Midbrain (tissue), 1 donor: ENCODE results near the gene TMPRSS6.

Experiments
- DNase-seq: peaks from one replicate; lab custom pipeline; 2025; lab: John Stamatoyannopoulos, UW

Gene TMPRSS6

DNA sequence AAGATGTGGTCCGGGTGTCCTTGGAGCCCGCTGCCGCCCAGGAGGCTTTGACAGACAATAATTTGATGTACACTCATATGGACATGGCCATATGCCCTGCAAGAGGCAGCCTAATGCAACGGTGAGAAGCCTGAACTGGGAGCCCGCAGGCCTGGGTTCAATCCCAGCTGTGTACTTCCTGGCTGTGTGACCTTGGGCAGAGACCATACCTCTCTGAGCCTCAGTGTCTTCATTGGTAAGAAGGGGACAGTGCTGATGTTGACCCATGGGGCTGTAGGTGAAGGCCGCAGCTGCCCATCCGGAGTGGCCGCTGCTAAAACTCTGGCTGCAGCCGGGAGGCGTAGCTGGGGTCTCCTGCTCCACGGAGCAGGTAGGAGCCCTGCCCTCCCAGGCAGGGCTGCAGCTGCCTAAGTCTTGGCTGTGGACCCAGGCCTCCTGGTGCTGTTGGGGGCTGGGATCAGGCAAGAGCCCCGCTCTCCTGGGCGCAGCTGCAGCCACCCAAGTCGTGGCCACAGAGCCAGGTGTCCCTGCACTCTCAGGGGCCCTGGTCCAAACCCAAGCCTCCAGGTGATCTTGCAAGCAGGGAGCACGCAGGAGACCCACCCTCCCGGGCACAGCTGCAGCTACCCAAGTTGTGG, 31.3 kb upstream of the TMPRSS6 start:
- no peak for DNase-seq

DNA sequence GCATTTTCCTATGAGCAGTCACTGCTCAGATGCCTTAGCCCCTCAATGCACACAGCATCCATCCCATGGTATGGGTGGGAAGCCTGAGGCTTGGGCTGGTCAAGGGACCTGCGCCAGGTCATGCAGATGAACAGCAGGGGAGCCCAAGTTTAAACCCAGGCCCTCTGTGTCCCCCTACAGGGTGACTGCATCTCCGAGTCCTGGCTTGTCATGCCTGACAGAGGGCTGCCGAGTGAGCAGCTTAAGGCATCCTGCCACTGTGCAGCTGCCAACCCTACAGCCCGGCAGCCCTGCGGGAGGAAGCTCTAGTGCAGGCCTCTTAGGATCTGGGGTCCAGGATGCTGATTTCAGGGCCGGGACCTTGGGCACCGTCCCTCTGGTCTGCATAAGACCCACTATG, 30.2 kb upstream of the TMPRSS6 start:
- DNase-seq: no peak

GRCh38 chr22:37138849-37139561, 29.5 kb upstream of the TMPRSS6 start:
- DNase-seq: no peak

- DNase-seq: no peak
These were observed 28.6 kb upstream of the TMPRSS6 start for GRCh38 chr22:37137903-37138665.

- DNase-seq: no peak
These were observed 27.6 kb upstream of the TMPRSS6 start for GRCh38 chr22:37137131-37137530.

GRCh38 chr22:37135023-37135422, 25.5 kb upstream of the TMPRSS6 start:
- no peak for DNase-seq

- no peak for DNase-seq
These were observed 23.9 kb upstream of the TMPRSS6 start for GRCh38 chr22:37133304-37134018.

DNA sequence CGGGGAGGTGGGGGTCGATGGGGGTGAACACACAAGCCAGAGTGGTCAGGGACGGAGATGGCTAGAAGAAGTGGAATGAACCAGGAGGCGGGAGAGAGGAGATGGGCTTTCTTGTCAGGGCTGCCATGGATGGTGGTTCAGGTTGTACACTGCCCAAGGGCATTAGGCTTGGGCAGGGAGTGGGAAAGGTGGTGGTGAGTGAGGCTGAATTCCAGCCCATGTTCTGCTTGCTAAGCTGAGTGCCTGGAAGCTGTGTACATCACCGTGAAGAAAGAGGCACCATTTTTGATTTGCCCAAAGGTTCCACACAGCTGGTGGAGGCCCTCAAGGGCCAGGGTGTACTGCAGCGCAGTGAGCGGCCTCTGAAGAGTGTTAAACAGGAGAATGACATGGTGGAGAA, 23.3 kb upstream of the TMPRSS6 start:
- no peak for DNase-seq

- no peak for DNase-seq
These were observed 20.4 kb upstream of the TMPRSS6 start for GRCh38 chr22:37129866-37130441.

- no peak for DNase-seq
These were observed 19.2 kb upstream of the TMPRSS6 start for GRCh38 chr22:37128555-37129281.

GRCh38 chr22:37127350-37127878, 17.9 kb upstream of the TMPRSS6 start:
- DNase-seq: no peak

GRCh38 chr22:37126882-37127281, 17.4 kb upstream of the TMPRSS6 start:
- no peak for DNase-seq

DNA sequence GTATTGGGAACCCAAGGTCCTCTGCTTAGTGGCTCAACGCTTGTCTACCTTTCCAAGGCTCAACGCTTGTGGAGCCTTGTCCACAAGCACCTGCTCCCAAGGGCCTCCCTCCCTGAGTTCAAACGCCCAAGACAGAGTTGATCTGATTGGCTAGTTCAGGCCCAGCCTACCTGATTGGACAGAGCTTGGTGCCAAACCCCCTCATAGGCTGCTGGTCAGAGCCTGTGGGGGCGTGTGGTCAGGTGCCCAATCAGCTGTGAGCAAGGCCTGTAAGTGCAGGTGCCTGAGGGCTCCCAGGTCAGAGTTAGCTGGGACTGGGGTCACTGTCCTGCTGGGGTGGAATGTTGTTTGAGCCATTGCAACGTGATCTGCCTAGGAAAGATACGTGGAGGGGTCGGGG, 16.9 kb upstream of the TMPRSS6 start:
- no peak for DNase-seq

GRCh38 chr22:37123649-37124048, 14.1 kb upstream of the TMPRSS6 start:
- DNase-seq: no peak

DNA sequence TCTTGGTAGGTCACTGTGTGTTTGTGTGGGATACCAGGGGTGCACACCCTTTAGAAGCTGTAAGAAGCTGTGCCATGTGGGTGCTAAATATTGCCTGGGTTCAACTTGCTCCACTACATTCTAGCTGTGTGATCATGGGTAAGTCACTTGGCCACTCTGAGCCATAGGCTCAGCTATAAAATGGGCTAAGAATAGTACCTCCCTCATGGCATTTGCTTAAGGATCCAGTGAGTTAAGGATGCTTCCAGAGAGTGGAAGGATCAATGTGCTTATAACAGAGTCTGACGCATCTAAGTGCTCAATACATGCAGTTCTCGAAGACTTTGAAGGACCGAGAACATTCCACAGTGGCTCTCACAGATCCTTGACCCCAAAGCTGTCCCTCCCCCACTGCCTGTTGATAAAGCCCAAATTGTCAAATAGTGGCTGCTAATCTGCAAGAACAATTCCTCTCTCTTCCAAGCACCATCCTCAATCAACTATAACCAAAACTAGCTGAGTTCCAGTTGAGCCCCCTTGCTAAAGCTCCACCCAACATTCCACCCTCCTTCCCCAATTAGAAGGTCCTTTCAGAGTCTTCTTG, 13.2 kb upstream of the TMPRSS6 start:
- no peak for DNase-seq

- DNase-seq: no peak
These were observed 12.5 kb upstream of the TMPRSS6 start for GRCh38 chr22:37121887-37122591.

DNA sequence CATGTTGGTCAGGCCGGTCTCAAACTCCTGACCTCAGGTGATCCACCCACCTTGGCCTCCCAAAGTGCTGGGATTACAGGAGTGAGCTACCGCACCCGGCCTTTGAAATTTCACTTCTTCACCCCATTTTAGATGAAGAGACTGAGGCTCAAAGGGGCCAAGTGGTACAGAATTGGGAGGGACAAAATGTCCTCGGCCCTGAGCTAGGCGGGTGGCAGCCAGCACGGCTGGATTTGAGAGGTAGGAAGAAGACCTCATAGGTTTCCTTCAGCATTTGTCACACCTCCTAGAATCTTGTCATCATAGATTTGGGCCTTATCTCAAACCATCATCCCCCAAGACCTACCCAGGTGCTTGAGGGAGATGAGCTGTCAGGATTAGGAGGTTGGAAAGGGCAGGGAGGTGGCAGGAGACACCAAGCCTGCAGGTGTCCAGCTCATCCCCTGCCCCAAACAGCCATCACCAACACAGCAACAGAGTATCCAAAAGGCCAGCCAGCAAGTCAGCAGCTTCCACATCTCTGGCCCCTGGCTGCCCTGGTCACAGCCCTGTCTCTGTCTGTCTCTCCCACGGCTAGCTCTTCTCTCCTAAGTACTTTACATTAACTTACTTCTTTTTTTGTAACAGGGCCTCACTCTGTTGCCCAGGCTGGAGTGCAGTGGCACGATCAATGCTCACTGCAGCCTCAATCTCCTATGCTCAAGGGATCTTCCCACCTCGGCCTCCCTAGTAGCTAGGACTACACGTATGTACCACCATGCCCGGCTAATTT, 11.2 kb upstream of the TMPRSS6 start:
- no peak for DNase-seq

DNA sequence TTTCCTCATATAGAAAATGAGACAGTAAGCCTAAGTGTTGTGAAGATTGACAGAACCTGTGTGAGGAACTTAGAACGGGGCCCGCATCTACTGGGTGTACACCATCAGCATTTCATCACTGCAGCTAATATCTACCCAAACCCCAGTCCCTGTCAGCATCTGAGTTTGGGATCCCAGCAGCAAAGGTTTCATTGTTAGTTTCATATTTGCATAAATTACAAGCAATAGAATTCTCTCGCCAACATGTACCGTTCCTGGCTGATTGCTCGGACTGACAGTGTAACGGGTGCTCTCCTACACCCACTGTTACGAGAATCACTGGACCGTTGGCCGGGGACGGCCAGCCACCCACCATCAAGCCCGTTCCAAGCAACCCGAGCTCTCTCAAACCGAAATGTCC, 10.4 kb upstream of the TMPRSS6 start:
- DNase-seq: no peak

DNA sequence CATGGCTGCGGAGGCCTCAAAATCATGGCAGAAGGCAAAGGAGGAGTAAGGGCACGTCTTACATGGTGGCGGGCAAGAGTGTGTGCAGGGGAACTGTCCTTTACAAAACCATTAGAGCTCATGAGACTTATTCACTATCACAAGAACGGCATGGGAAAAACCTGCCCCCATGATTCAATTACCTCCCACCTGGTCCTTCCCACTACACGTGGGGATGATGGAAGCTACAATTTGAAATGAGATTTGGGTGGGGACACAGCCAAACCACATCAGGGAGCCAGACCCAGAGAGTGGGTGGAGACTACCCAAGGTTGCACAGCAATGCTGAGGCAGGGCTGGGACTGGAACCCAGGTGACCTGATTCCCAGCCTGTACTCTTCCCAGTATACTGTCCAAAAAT, 8.6 kb upstream of the TMPRSS6 start:
- DNase-seq: no peak
